Mesothelial cell of epicardium (in vitro differentiated cells): Measurements from ENCODE around the gene PPEF2. TPM values are rescaled to one million over a fixed set of nuclear protein-coding genes. Genes with fewer than 3 reads are reported as not detected.

Experiments
- DNase-seq, 2 experiments: peaks; one replicate each; pipeline ENCODE4 v3.0.0; 2021; ENCODE audit warnings: low spot score in 2 of 2; ENCODE audit not compliant: unreplicated experiment in 2 of 2
- H3K27ac Mint-ChIP-seq: 2 replicates; pipeline ENCODE4 v1.8.0; 2021; ENCODE audit warnings: mixed read lengths
- H3K27me3 Mint-ChIP-seq: 2 replicates; pipeline ENCODE4 v1.8.0; 2021; ENCODE audit warnings: low read depth, mixed read lengths
- H3K36me3 Mint-ChIP-seq: 2 replicates; pipeline ENCODE4 v1.8.0; 2021; ENCODE audit warnings: mixed read lengths
- H3K4me1 Mint-ChIP-seq: 2 replicates; pipeline ENCODE4 v1.8.0; 2021; ENCODE audit warnings: mixed read lengths
- H3K4me3 Mint-ChIP-seq: 2 replicates; pipeline ENCODE4 v1.8.0; 2021; ENCODE audit warnings: mild to moderate bottlenecking, moderate library complexity, mixed read lengths
- H3K9me3 Mint-ChIP-seq: 2 replicates; pipeline ENCODE4 v1.8.0; 2021; ENCODE audit warnings: mixed read lengths
- total RNA-seq: library from RNA; stranded (reverse); gene quantifications from 3 replicates; pipeline ENCODE4 v1.2.1, GENCODE V29; 2021
- TF ChIP-seq, protein P1 (sequence below): fragments of 200-600 bp; sonication (generic); IDR thresholded peaks from one replicate; pipeline ENCODE4 v1.5.0; 2021; ENCODE audit warnings: antibody characterized with exemption; ENCODE audit not compliant: unreplicated experiment

Gene PPEF2
- total RNA-seq, 1 donor from 2014 or later = not detected

DNA sequence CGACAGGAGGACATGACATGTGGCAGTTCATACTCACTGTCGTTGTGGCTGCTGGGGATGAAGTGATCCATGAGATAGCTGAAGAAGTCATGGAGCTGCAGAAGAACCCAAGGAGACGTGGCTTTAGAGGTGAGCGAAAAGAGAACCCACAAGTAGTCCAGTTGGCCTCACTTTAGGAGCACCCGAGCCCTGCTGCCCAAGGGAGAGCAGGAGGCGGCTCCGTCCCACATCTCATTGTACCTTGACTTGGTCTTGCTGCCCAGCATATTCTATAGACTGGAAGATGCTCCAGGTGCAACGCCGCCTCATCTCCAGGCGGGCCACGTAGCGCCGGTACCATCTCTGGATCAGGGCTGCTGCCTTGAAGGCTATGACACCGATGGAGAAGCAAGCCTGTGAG is 10.6 kb downstream of the PPEF2 start:
- Mint-ChIP-seq H3K4me1 (no peaks in the 10 kb centered on the region), H3K4me3 (no peak overlapping the region), H3K9me3 (no peaks in the 10 kb centered on the region), H3K36me3 (no peaks in the 10 kb centered on the region), H3K27ac (no peak overlapping the region), H3K27me3 (peaks cover 26% of the 10 kb centered on the region)
- TF ChIP-seq, protein P1, sequence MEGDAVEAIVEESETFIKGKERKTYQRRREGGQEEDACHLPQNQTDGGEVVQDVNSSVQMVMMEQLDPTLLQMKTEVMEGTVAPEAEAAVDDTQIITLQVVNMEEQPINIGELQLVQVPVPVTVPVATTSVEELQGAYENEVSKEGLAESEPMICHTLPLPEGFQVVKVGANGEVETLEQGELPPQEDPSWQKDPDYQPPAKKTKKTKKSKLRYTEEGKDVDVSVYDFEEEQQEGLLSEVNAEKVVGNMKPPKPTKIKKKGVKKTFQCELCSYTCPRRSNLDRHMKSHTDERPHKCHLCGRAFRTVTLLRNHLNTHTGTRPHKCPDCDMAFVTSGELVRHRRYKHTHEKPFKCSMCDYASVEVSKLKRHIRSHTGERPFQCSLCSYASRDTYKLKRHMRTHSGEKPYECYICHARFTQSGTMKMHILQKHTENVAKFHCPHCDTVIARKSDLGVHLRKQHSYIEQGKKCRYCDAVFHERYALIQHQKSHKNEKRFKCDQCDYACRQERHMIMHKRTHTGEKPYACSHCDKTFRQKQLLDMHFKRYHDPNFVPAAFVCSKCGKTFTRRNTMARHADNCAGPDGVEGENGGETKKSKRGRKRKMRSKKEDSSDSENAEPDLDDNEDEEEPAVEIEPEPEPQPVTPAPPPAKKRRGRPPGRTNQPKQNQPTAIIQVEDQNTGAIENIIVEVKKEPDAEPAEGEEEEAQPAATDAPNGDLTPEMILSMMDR = no peak
- DNase-seq = no peak

DNA sequence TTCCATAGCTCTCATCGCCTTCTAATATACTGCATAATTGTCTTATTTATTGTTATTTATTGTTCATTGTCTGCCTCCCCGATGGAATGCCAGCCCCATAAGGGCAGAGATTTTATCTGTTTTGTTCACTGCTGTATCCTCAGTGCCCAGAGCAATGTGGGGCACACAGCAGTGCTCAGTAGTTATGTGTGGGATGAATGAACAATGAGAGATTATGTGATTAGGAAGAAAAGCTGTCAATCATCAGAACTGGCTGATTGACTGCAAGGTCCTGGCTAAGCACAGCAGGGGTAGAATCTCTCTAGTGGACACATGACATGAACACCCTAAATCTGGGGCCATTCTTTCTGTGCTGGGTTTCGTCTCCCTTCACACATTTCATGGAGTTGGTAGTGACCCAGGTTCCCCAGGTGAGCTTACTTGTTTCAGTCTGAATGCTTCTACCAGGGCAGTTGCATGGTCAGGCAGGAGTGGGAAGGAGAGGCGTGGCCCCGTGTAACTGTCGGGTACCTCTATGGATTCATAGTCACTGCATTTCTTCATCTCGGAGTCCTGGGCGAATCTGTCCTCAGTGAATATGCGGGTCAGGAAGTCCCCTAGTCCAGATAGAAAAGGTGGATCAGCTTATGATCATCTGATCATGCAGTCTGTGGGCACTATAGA is 12.6 kb downstream of the PPEF2 start:
- Mint-ChIP-seq H3K4me1 (no peaks in the 10 kb centered on the region), H3K36me3 (no peaks in the 10 kb centered on the region), H3K4me3 (no peak overlapping the region), H3K27me3 (peaks cover 26% of the 10 kb centered on the region), H3K27ac (no peak overlapping the region), H3K9me3 (no peaks in the 10 kb centered on the region)
- TF ChIP-seq, protein P1 = no peak
- DNase-seq = no peak

DNA sequence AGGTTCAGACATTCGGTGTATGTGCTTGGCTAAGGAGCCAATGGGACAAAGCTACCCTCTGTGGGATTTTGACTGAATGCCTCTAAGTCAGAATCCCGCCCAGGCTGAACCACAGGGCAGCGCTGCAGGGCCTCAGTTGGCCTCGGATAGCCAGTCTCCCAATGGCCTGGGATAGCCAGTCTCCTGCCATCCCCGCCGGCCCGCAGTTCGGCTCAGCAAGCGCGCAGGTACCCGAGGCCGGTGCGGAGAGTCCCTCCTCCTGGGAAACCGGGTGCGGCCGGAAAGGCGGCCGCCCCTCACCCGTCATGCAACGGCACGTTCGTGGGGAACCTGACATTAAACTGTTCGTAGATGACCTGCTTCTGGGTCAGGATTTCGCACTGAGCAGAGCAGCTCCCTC is 16.1 kb downstream of the PPEF2 start:
- Mint-ChIP-seq H3K27me3 (peaks cover 30% of the 10 kb centered on the region), H3K4me3 (no peak overlapping the region), H3K9me3 (no peaks in the 10 kb centered on the region), H3K27ac (no peak overlapping the region), H3K36me3 (no peaks in the 10 kb centered on the region), H3K4me1 (no peaks in the 10 kb centered on the region)
- TF ChIP-seq, protein P1 = no peak
- no peak for DNase-seq

DNA sequence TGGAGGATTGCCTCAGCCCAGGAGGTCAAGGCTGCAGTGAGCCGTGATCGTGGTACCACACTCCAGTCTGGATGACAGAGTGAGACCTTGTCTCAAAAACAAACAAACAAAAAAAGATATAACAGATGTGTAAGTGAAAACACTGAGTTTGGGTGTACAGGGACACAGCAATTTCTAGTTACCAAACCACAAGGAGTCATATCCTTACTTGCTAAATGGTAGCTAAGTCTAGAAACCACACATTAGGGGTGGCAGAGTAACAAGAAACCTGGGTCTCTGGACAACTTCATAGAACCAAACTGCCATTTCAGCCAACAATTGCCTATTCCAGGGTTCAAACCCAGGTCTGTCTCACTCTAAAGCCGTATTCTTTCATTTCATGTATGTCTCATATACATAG is 20.8 kb downstream of the PPEF2 start:
- H3K4me3 Mint-ChIP-seq = no peak overlapping the region
- no peaks in the 10 kb centered on the region for H3K36me3 Mint-ChIP-seq
- no peaks in the 10 kb centered on the region for H3K4me1 Mint-ChIP-seq

DNA sequence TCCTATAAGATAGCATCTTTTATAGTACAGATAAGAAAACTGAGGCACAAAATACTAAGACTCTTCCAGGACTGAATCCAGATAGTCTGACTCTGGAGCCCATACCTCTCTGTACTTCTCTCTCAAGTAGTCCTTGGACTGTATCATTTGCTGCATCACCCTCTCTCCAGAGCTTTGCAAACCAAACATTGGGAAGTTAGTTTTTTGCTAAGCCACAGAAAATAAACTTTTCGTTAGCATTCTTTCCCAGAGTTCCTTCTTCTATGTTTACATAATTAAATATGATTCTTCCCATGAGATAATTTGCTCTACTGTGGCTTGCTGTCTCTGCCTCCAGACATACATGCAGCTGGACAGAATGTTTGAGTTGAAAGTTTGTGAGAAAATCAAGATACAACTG is 22.0 kb downstream of the PPEF2 start:
- peaks cover 38% of the 10 kb centered on the region for H3K27me3 Mint-ChIP-seq

More for the DNA sequence above, 20.8 kb downstream of the PPEF2 start:
- TF ChIP-seq, protein P1 = no peak
- Mint-ChIP-seq H3K9me3 (no peaks in the 10 kb centered on the region), H3K27ac (no peak overlapping the region), H3K27me3 (peaks cover 32% of the 10 kb centered on the region)
- DNase-seq = no peak

More for the DNA sequence above, 22.0 kb downstream of the PPEF2 start:
- Mint-ChIP-seq H3K4me3 (no peak overlapping the region), H3K27ac (no peak overlapping the region), H3K4me1 (no peaks in the 10 kb centered on the region), H3K9me3 (no peaks in the 10 kb centered on the region), H3K36me3 (no peaks in the 10 kb centered on the region)
- TF ChIP-seq, protein P1 = no peak
- DNase-seq = no peak
